OCI-LY1 (cell line): ENCODE measurements around the gene CFAP47.

ENCODE experiments used
- EZH2 ChIP-seq: fragments of 200-600 bp; sonication (generic), shearing (Covaris generic); IDR thresholded peaks from 2 replicates; pipeline ENCODE4 v1.8.0; 2017; ENCODE audit warnings: borderline replicate concordance, mixed run types, mild to moderate bottlenecking, antibody characterized with exemption, low read length, moderate library complexity, mixed read lengths
- TF ChIP-seq, protein P1 (sequence below): fragments of 200-600 bp; sonication (generic), shearing (Covaris generic); IDR thresholded peaks from 2 replicates; pipeline ENCODE4 v1.5.1; 2017; ENCODE audit warnings: mild to moderate bottlenecking, antibody characterized with exemption, low read length, moderate library complexity, mixed read lengths

DNA sequence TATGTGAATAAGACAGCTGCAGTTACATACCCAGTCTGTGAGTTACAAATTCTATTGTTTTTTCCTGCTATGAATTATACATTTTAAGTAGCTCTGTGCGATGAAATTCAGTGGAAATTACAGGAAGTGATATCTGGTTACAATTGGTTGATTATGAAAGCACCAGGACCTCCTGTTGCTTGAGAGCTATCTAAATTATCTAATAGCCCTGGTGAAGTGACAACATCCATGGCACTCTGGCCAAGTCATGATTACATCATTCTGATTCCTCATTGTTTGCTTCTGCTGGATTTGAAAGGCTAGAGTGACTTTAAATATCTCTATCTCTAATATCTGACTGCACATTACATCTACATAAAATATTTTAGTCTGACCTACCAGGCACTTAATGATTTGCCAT lies 515.0 kb downstream of the CFAP47 start:
- TF ChIP-seq, protein P1, sequence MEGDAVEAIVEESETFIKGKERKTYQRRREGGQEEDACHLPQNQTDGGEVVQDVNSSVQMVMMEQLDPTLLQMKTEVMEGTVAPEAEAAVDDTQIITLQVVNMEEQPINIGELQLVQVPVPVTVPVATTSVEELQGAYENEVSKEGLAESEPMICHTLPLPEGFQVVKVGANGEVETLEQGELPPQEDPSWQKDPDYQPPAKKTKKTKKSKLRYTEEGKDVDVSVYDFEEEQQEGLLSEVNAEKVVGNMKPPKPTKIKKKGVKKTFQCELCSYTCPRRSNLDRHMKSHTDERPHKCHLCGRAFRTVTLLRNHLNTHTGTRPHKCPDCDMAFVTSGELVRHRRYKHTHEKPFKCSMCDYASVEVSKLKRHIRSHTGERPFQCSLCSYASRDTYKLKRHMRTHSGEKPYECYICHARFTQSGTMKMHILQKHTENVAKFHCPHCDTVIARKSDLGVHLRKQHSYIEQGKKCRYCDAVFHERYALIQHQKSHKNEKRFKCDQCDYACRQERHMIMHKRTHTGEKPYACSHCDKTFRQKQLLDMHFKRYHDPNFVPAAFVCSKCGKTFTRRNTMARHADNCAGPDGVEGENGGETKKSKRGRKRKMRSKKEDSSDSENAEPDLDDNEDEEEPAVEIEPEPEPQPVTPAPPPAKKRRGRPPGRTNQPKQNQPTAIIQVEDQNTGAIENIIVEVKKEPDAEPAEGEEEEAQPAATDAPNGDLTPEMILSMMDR = no peak
- no peak for TF ChIP-seq EZH2
